Testis (tissue), 2 donors: ENCODE data around the gene ACSS3.

Source experiments
- CTCF ChIP-seq, 3 experiments: fragments of 450-650 bp in 2 of 3; fragments of 200-600 bp in 1 of 3; sonication (generic) in 1 of 3; IDR thresholded peaks; one replicate each; pipeline ENCODE4 v1.5.1; 2016 to 2019; ENCODE audit warnings: antibody characterized with exemption in 3 of 3, mild to moderate bottlenecking in 2 of 3, moderate library complexity in 1 of 3
- POLR2A ChIP-seq: fragments of 450-650 bp; IDR thresholded peaks from one replicate; pipeline ENCODE4 v1.6.1; 2017; ENCODE audit warnings: antibody characterized with exemption, mild to moderate bottlenecking, moderate library complexity

- no peak for TF ChIP-seq CTCF (IDR thresholded peaks at IDR 0.05)
- no peak for TF ChIP-seq POLR2A
Observed at GRCh38 chr12:81123611-81124010, 45.7 kb downstream of the ACSS3 start.
